ENCODE results near the gene MFSD2A.
"Not testable (repeated sequence)": the region's sequence is repeated elsewhere in the genome, so short reads cannot be mapped to it uniquely, and the experiment has no call there.

MFSD2A gene

DNA sequence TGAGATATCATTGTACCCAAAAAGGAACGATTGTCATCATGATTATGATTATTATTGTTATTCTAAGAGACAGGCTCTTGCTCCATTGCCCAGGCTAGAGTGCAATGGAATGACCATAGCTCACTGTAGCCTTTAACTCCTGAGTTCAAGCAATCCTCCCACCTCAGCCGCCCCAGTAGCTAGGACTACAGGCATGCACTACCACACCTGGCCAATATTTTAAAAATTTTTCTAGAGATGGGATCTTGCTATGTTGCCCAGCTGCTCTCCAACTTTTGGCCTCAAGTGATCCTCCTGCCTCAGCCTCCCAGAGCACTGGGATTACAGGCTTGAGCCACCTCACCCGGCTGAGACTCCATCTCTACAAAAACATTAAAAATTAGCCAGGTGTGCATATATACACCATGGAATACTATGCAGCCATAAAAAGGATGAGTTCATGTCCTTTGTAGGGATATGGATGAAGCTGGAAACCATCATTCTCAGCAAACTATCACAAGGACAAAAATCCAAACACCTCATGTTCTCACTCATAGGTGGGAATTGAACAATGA is 52.6 kb downstream of the MFSD2A start:
- not testable (repeated sequence) for DNase-seq

DNA sequence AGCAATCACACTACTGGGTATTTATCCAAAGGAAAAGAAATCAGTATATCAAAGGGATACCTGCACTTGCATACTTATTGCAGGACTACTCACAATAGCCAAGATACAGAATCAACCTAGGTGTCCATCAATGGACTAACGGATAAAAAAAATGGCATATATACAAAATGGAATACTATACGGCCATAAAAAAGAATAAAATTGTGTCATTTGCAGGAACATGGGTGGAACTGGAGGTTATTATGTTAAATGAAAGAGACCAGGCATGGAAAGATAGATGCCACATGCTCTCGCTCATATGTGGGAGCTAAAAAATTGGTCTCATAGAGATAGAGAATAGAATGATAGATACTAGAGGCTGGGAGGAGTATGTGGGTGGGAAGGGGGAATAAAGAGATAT is 56.3 kb downstream of the MFSD2A start:
- DNase-seq: no peak

DNA sequence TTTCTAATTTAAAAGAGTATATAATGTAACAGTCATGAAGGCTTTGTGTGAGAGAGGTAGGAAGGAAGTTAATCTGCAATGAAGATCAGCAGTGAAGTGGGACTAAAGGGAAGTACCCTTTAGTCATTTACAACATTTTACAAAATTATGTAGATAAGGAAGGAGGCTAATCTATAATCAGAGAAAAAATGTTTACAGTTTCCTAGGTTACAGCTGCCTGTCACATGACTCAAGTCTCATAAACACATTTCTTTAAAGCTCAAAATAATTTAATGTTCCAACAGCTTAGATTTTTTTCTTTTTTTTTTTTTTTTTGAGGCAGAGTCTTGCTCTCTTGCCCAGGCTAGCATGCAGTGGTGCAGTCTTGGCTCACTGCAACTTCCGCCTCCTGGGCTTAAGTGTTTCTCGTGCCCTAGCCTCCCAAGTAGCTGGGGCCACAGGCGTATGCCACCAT is 59.3 kb downstream of the MFSD2A start:
- no peak for DNase-seq

DNA sequence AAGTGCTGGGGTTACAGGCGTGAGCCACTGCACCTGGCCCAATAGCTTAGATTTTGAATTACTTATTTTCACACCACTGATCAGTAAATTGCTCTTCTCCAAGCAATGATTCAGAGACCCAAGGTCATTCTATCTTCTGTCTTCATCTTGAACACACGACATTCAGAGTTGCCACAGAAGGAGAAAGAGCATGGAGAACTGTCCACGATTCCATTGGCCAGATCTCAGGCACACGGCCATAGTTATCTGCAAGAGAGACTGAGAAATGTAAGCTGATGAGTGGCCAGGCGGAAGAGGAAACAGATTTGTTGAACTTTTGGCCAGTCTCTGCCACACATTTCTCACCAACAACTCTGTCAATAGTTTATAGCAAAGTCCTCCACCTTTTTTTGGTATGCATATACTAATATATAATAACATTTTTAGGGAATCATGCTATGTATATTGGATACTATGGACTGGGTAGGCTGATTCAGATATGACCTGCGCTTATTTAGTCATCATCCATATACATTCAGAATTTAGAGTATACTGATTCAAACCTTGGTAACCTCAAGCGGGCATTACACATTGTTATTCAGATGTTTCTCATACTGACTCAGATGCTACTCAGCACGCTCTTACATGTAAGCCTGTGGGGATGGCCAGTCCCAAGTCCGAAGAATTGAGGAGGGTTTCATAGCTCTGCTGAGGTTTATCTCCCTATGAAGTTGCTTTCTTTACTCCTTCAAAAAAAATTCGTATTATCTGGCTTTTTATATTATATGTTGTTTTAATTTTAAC is 60.1 kb downstream of the MFSD2A start:
- DNase-seq: no peak

DNA sequence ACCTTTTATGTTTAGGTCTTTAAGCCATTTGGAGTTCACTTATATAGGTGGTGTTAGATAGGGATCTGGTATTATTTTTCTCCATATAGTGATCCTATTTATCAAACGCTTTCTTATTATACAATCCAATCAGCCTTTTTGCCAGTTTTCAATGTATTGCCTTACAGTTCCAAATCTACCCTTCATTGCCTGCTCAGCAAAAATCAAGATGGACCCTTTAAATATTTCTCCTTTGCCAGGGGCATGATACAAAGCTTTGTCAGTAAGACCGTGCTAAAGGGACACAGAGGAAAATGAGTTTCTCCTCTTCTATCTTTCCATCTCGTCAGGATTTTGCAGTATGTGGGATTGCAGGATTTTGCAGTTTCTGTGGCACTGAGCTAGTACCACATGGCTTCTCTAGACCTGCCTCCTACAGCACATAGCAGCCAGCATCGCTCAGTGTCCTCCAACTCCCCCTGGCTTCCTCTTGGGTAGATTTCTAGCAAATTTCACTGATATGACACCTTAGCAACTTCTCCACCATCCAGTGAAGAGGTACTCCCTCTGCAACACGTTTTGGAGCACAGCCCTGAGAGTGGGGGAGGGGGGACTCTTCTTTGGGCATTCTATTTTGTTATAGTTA is 63.1 kb downstream of the MFSD2A start:
- no peak for DNase-seq

Measured in NCI-H187 treated with DMSO at 0.1 percent for 48 hours (cell line).